Amniotic stem cell (primary cell): Measurements from ENCODE around the gene CYB561A3.

Experiments
- DNase-seq: peaks from one replicate; lab custom pipeline; 2025; lab: John Stamatoyannopoulos, UW

The CYB561A3 gene

DNA sequence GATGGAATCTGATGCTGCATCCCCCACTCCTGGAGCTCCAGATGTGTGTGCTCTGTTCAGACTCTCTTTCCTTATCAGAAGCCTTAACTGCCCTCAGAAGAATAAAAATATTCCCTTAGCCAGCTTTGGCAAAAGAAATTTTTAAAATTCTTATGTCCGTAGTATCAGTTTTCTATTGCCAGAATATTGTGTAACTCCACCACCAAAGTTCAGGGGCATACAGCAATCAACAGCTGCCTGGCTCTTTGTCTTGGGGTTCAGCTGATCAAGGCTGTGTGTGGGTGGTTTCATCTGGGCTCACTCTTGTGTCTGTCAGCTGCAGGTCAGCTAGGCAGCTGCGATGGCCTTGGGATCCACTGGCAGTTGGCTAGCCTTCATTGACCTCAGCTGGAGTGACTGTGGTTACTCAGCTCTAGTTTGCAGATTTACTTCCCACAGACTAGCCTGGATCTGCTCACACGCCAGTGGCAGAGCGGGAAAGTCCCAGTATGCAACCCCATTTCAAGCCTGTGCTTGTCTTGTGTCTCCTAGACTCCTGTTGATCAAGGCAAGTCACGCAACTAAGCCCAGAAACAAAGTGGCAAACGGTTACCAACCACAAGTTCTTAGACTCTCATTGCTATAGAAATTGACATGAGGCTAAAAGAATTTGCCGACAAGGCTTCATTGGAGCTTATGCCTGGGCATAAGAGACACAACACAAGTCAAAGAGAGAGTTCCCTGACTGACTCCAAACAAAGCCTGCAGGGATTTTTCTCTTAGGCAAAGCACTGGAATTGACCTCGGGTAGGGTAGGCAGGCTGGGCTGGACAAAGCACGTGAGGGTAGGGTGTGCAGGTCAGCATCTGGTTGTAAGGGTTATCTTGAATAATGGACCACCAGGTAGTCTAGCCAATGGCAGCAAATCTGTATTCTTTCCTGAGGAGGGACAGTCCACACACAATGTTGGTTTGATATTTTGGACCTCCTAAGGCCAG lies 8.0 kb upstream of the CYB561A3 start:
- no peak for DNase-seq

- DNase-seq = no peak
These were observed 7.0 kb upstream of the CYB561A3 start for GRCh38 chr11:61368646-61369045.

GRCh38 chr11:61367406-61367805 lies 5.7 kb upstream of the CYB561A3 start:
- no peak for DNase-seq

- DNase-seq = no peak
These were observed 2.5 kb upstream of the CYB561A3 start for GRCh38 chr11:61364012-61364675.

DNA sequence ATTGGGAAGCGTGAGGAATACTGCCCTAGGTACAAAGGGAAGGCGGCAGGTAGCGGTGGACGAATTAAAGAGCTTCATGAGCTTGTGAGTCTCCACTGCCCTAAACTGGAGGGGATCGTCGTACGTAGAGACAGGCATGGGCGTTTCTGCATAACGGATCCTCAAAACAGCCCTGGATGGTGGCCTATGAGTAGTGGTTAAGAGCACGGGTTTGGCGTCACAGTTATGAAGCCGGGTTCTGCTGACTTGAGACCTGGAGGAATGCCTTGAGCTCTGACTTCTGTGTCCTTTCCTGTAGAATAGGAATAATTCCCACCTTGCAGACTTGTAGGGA lies 827 bp upstream of the CYB561A3 start:
- peak; percentile 46 for DNase-seq

DNA sequence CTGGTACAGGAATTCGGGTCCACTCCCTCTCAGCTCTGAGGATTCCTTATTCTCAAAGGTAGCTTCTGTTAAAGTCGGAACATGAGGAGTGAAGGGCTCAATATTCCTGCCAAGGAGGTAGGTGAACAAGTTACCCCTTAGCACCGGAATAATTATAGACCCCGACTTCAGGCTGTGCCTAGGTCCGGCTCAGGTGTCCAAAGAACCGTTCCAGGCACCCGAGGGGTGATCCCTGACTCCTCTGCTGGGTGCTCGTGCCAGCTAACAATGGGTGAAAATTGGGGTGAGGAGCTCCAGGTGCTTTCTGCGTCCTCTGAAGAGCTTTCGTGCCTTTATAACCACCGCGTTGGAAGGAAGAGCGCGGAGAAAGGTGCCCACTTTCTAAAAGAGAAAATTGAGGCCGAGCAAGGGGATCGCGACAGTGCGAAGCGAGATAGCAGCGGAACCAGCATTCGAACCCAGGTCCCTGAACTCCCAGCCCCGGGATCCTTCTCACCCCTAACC lies 393 bp downstream of the CYB561A3 start:
- DNase-seq = no peak

GRCh38 chr11:61359516-61359915 lies 2.2 kb downstream of the CYB561A3 start:
- DNase-seq = no peak

DNA sequence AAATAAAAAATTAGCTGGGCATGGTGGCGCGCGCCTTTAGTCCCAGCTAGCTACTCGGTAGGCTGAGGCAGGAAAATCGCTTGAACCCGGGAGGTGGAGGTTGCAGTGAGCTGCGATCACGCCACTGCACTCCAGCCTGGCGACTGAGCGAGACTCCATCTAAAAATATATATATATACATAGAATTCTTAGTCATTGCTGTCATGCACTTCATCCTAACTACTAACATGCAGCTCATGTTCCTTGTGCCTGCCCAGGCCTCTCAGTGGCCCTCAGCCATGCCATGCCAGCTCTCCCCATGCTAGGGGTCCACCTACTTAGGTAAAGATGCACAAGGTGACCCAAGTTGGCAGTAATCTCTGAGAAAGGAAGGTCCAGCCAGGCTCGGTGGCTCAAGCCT lies 3.1 kb downstream of the CYB561A3 start:
- no peak for DNase-seq

DNA sequence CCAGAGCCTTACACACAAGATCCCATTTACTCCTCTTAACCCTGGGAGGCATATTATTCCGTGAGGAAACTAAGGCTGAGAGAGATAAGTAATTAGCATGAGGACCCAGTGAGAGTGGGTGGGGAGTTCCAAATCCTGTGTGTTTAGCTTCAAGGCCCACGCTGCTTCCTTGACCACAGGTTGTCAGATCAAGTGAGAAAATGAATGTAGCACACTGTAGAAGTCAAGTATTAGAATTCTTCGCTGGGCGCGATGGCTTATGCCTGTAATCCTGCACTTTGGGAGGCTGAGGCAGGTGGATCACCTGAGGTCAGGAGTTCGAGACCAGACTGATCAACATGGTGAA lies 3.8 kb downstream of the CYB561A3 start:
- DNase-seq = no peak

GRCh38 chr11:61357233-61357893 lies 4.3 kb downstream of the CYB561A3 start:
- no peak for DNase-seq

GRCh38 chr11:61356706-61357105 lies 5.0 kb downstream of the CYB561A3 start:
- DNase-seq = no peak

DNA sequence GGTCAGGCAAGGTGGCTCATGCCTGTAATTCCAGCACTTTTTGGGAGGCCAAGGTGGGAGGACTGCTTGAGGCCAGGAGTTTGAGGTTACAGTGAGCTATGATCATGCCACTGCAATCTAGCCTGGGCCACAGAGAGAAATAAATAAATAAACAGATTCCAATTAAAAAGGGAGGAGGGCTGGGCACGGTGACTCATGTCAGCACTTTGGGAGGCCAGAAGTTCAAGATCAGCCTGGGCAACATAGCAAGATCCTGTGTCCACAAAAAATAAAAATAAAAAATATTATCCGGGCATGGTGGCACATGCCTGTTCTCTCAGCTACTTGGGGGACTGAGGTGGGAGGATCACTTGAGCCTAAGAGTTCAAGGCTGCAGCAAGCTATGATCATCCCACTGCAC lies 7.5 kb downstream of the CYB561A3 start:
- no peak for DNase-seq

DNA sequence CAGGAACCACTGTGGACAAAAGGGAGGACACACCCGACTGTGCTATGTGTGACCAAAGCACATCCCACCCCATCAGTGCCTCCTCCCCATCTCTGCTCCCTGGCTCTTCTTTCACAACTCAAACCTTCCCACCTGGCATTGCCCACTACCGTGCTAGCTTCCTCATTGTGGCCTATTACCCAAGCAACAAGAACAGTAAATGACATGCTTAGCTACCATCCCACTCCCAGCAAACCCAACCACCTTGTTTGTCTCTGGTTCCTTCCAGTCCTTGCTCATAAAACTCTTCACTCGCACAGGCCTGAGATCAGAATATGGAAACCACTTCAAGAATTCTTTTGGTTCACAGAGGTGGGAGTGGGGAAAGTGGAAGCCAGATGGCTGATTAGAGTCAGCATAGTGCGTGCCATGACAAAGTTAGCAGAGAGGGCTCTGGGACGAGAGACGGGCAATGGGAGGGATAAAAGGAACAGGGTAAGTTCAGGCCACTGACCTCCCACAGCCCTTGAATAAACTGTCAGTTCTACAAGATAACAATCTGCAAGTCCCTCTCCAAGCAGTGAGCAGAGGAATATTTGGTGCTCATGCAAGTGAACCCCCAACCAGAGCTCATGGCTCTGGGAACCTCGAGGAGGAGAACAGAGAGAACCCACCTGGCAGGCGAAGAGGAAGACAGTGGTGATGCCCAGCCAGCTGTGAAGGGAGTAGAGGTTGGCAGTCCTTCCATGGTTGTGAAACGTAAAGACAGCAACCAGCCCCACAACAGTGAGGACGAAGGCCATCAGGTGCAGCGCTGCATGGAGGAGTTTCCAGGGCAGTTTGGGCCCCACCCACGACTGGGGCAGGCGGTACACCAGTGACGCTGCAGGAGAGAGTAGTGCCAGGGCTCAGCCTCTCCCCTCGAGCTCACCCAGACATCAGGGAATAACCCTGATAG lies 8.3 kb downstream of the CYB561A3 start:
- DNase-seq = no peak

DNA sequence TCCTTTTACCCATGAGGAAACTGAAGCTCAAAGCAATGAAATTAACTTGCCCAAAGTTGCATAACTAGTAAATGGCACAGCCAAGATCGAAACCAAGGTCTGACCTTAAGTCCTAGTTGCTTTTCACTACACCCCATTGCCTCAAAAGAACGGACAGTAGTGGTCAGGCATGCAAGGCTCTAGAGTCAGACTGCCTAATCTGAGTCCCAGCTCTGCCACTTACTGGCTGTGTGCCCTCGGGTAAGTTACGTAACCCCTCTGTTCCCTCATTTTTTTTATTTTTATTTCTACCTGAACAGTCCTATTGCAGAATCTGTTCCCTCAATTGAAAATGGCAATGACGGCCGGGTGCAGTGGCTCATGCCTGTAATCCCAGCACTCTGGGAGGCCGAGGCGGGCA lies 9.6 kb downstream of the CYB561A3 start:
- DNase-seq = no peak

DNA sequence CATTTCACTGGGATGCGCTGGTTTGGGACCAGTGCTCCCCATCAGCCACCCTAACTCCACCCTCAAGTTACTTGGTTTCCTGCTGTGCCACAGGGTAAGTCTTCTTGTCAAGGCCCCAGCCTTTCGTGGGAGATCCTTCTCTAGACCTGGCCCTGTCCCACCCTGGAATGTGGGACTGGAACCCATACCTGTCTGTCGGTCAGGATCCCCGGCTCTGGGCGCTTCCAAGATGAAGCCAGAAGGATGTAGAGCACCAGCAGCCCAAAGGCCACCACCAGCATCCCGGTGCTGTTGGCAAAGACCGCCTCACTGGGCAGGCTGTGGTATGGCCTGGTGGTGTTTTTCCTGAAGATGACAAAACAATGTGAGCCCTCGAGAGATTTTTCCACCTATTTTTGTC lies 10.9 kb downstream of the CYB561A3 start:
- DNase-seq = no peak

DNA sequence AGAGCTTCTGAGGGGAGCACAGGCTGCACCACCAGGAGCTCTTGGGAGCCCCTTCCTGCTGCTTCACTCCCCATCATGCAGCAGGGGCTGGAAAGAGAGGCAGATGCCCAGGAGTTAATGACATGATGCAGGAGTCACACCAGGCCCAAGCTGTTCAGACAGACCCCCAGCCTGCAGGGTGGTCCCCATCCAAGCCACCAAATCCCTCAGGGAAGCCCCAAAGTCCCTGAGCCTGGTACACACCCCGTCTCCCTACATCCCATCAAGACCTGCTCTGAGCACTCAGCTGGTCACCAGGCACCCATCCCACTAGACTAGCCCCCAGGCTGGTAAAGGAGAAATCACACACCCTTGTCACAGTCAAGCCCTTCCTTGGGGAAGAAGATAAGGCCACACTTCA lies 11.3 kb downstream of the CYB561A3 start:
- no peak for DNase-seq

DNA sequence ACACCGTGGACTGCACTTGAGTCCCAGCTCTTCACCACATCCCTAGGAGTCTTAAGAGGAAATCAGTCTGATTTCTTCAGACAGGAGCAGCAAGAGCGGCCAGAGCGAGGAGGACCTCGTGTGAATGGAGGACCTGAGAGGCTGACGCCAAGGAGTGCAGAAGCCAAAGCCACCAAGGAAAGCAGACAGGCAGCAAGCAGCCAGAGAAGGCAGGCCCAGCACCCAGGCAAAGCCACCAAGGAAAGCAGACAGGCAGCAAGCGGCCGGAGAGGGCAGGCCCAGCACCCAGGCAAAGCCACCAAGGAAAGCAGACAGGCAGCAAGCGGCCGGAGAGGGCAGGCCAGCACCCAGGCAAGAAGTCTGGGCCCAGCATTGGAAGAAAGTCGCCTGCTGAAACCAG lies 11.8 kb downstream of the CYB561A3 start:
- no peak for DNase-seq

GRCh38 chr11:61349189-61349751 lies 12.4 kb downstream of the CYB561A3 start:
- DNase-seq = no peak

GRCh38 chr11:61347916-61348461 lies 13.7 kb downstream of the CYB561A3 start:
- DNase-seq = no peak

DNA sequence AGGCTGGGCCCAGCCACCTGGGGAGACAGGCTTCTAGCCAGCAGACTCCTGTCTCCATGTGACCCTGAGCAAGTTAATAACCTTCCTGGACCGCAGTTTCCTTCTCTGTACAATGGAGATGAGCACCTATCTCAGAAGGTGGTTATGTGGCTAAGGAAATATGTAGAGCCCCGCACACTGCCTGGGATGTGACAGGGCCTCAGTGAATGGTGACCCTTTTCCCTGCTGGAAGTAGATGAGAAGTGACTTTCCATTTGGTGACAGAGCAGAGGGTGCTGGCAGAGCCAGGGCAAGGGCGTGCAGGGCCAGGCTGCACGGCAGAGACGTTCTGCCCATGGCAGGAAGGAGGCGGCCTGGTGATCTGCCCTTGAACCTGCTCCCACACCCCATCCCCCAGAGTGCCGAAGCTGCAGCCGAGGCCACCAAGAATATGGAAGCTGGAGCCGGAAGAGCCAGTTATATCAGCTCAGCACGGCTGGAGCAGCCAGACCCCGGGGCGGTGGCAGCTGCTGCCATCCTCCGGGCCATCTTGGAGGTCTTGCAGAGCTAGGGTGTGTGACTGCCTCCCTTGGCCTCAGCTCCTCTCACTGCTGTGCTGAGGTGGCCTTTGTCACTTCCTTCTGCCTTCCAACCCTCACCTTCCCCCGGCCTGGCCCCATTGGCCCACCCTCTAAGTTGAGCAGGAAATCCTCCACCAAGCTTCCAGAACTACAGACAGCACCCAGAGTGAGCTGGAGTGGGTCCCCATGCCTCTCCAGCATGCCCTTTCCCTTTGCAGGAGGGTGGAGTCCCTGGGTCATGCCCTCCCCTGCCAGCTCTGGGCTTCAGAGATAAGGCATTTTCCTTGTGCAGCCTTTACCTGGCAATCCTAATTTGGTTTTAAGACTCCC lies 15.5 kb downstream of the CYB561A3 start:
- no peak for DNase-seq
